HG02678 (cell line): ENCODE measurements around the gene GPR62.
"Not testable (repeated sequence)": the region's sequence is repeated elsewhere in the genome, so short reads cannot be mapped to it uniquely, and the experiment has no call there.

ENCODE experiments used
- ATAC-seq: cut with Tn5 transposase; IDR thresholded peaks from one replicate; pipeline ENCODE4 v1.9.1; 2021; ENCODE audit warnings: mild to moderate bottlenecking, moderate library complexity; ENCODE audit not compliant: unreplicated experiment

GPR62 gene

DNA sequence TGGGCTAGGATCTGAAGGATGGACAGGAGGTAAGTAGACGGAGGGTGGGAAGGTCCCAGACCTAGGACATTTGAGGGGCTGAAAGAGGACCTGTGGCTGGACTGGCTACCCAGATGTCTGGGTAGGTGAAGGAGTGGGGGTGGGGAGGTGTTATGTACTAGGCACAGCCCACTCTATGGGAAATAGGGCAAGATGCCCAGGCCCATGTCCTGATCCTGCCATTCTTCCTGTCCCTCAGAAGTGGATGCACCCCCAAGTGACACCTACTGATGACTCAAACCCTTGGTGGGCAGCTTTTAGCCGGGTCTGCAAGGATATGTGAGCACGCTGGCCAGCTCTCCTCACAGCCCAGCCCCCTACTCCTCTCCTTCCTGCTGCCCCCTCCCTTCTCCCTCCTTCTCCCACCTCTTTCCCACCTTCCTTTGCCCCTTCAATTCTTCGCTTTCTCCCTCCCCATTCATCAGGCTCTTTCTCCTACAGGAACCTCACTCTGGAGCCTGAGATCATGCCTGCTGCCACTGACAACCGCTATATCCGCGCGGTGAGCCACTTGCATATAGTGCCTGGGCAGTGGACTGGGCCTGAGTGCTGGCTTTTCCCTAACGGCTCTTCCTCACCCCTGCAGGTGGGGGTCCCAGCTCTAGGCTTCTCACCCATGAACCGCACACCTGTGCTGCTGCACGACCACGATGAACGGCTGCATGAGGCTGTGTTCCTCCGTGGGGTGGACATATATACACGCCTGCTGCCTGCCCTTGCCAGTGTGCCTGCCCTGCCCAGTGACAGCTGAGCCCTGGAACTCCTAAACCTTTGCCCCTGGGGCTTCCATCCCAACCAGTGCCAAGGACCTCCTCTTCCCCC lies 33.3 kb downstream of the GPR62 start:
- no peak for ATAC-seq

DNA sequence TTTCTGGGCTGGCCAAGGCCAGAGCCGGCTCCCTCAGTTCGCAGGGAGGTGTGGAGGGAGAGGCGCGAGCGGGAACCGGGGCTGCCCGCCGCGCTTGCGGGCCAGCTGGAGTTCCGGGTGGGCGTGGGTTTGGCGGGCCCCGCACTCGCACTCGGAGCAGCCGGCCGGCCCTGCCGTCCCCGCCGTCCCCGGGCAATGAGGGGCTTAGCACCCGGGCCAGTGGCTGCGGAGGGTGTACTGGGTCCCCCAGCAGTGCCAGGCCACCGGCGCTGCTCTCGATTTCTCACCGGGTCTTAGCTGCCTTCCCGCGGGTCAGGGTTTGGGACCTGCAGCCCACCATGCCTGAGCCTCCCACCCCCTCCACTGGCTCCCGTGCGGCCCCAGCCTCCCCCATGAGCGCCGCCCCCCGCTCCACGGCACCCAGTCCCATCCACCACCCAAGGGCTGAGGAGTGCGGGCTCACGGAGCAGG lies 35.4 kb downstream of the GPR62 start:
- not testable (repeated sequence) for ATAC-seq

DNA sequence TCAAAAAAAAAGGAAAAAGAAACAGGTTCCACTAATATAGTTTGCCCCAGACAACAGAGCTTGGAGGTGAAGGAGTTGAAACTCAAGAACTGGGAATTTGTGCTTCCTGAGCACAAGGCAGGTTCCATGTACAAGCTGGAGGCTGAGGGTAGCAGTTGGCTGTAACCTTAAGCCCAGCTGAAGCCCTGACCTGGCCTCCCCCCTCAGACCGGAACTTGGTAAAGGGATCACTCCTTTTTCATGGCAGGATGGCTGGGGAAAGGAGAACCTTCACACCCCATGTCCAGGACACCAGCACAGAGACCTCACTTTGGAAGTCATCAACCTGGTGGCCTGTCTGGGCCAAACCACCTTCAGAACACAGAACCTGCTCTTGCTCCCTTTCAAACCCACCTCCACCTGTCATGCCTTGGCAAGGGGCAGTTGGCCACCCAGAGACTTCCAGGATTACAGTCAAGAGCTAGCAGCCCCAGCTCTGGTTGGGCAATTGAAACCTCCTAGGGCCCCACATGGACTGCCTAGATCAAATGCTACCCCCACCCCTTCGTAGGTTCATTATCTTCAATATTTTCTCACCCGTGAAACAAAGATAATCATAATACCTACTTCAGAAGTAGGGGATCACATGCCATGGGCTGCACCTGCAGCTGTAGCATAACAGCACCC lies 37.0 kb downstream of the GPR62 start:
- no peak for ATAC-seq

DNA sequence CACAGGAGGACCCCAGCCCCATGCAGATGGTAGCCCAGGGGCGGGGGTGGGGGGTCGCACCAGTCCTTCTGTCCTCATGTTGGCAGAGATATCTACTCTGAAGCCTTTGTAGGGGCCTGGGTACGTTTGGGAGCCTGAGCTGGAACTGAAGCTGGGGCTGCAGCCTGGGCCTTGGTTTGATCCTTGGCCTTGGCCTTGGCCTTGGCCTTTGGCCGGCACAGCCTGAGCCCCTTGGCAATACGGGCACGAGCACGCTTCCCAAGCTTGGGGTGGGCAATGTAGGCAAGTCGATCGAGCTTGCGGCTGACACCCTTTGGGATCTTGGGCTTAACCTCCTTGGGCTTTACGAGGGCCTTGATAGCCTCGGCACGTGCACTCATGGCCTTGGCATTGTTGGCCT lies 38.5 kb downstream of the GPR62 start:
- not testable (repeated sequence) for ATAC-seq

DNA sequence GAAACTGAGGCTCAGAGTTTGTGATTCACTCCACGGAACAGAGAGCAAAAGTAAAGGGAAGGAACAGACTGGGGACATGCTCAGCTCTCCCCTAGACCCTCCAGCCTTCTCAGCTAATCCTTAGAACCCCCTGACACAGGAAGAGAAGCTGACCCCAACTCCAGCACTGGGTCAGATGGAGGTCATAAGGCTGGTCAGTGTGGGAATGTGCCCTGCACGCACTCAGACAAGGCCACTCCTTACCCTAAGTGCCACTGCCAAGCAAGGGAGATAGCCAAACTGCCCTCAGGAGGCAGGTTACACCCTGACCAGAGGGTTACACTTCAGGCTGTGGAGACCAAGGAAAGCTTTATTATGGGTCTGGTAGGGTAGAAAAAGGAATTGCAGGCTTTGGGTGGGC lies 39.3 kb downstream of the GPR62 start:
- ATAC-seq: no peak

DNA sequence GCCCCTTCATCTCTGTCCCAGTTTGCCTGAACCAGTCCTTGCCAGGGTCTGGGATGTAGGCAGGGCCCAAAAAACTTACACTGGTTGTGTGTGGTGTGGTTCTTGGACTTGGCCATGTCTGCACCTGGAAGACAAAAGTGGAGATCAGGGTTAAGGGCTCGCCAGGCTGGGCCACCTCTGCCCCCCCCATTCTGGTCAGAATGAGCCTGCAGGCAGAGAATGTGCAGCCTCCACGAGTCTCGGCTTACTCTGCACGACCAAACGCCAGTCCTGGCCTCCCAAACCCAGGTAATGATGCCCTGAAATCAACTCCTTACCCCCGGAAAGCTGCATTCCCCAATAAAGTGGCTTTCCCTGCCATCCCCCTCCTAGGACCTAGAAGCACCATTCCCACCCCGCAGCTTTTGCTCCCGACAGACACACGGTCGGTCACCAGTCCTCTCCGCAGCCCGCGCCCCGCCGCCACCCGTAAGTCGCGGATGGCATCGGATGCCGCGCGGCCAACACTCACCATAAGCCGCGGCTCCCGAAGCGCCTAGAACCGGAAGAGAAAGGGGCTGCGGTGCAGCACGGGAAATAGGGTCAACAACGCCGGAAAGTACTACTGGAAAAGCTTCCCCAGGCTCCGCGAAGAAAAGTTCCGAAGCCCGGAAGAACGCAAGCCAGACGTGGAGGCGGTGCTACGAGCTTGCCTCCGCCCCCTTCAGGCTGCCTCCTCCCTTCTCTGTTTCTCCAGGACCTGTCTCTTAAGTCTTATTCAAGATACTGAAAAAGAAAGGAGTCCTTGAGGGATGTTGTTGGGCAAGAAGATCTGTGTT lies 40.4 kb downstream of the GPR62 start, which contains the start of gene RPL29:
Gene RPL29, minus strand, starts transcription at position 550 of the 818 bp plus-strand sequence. Its CDS starts 434 bp downstream, at position 116.
- peak; percentile 89 for ATAC-seq

GRCh38 chr3:51997172-51997571 lies 42.0 kb downstream of the GPR62 start:
- no peak for ATAC-seq

GRCh38 chr3:51997935-51998596 lies 42.9 kb downstream of the GPR62 start:
- no peak for ATAC-seq

DNA sequence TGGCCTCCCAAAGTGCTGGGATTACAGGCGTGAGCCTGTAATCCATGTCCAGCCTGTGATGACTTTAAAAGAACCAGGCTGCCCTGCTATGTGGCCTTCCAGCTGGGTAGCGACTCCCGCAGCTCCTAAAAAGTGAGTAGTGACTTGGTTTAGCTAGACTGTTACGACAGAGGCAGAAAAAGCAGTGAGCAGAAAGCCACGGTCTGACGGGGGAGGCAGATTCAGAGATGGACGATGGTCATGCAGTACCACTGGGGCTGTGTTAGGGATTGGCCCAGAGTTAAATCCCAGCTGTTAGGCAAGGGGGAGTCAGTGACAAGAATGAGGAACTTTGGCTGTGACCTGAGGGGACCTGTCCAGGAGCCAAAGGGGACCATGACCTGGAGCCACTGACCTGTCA lies 43.6 kb downstream of the GPR62 start:
- no peak for ATAC-seq

- no peak for ATAC-seq
These were observed 44.7 kb downstream of the GPR62 start for GRCh38 chr3:51999846-52000245.

DNA sequence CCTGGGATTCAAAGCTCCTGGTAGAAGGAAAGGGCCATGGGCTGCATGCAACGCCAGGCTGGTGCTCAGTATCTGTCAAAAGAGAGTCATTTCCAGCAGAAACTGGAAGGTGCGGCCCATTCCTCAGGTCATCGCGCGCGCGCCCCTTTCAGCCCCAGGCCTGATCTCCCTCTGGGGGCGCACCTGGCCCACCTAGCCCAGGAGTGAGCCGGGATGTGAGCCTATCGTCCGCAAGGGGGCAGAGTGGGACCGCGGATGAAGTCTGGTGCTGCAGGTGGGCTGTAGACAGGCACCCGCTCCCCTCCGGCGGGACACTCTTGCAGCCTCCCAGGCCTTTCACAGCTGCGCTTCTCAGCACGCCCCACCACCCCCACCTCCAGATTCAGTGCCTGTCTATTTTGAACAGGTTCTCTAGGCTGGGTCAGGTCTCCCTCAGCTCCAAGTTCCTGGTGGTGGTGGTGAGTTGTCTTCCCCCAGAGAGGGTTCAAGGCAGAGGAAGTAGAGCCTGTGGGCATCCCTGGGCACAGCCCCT lies 46.3 kb downstream of the GPR62 start:
- peak; percentile 82 for ATAC-seq

DNA sequence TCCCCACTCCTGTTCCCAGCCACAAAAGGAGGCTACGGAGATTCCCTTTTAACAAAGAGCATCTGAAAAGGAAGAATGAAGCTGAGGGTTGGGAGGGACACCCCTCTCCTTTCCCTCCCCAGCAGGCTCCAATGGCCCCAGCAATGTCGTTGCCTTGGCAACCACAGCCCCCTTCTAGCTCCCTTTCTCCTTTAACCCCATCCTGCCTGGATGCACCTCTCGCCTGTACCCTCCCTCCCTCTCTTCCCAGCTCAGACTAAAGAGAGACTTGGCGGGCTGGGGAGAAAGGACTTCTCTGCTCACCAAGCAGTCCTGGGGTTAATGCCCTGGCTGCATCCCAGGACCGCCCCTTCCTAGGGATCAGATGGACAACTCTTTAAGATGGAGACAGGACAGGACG lies 47.6 kb downstream of the GPR62 start:
- ATAC-seq: no peak

DNA sequence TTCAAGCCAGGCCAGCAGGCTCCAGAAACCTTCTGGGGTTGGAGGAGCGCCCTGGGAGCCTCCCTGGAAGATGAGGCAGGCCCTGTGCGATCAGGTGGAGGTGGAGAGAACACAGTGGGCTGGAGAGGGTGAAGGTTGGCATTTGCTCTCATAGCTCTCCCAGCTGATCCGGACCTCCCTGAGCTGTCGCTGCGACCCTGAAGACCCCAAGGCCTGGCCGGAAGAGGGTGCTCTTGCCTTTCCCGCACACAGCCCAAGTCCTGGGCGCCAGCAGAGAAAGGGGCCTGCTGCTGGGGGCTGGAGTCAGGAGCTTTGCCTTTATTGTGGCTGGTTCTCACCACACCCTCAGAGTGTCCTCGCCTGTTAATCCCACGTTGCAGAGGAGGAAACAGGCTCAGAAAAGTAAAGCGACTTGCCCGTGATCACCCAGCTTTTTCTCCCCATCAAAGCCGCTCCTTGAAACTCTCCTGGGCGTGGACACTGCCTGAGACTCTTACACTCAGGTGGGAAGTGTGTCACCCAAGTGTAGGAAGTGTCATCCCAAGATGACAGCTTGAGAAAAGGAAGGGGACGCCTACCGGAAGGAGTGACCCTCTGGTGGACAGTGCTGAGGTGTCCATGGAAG lies 49.1 kb downstream of the GPR62 start:
- no peak for ATAC-seq

GRCh38 chr3:52004906-52005395 lies 49.8 kb downstream of the GPR62 start:
- ATAC-seq: no peak

DNA sequence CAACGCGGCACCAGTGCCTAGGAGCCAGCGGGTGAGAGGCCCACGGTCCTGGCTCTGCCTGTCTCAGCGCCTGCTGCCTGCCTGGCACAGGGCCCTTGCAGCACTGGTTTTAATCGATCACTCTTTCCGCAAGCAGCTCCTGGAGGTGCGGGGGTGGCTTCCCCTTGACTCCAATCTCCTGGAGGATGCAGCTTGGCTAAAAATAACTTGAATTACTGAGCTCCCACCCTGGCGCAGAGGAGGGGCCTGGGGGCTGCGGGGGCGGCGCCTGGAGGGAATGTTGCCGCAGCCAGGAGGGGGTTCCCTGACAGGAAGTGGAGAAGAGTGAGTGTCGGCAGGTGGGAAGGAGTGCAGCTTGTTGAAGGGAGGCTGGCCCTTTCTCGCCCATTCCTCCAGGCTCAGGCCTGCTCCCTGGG lies 50.4 kb downstream of the GPR62 start:
- ATAC-seq: no peak

- no peak for ATAC-seq
These were observed 51.0 kb downstream of the GPR62 start for GRCh38 chr3:52006017-52006819.

DNA sequence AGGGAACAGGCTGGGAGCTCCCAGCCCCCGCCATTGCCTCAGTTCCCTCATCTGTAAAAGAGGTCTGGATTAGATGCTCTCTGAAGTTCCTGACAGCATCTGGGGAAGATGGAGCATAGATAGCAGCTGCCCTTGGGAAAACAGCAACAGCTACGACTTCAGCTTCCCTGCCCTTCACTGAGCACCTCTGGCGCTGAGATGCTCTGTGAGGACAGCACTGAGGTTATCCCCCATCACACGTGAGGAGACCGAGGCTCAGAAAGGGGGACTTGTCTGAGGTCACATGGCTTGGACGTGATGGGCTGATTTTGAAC lies 51.6 kb downstream of the GPR62 start:
- ATAC-seq: no peak
